ENCODE results near the gene DND1. TPM values are rescaled to one million over a fixed set of nuclear protein-coding genes. Genes with fewer than 3 reads are reported as not detected.
A peak's percentile ranks its signal among the peaks of the same experiment; 100 is the strongest.

The DND1 gene
- total and polyA plus RNA-seq, 4 donors = 0.29 to 0.92 (median 0.37) TPM; not detected in 1

DNA sequence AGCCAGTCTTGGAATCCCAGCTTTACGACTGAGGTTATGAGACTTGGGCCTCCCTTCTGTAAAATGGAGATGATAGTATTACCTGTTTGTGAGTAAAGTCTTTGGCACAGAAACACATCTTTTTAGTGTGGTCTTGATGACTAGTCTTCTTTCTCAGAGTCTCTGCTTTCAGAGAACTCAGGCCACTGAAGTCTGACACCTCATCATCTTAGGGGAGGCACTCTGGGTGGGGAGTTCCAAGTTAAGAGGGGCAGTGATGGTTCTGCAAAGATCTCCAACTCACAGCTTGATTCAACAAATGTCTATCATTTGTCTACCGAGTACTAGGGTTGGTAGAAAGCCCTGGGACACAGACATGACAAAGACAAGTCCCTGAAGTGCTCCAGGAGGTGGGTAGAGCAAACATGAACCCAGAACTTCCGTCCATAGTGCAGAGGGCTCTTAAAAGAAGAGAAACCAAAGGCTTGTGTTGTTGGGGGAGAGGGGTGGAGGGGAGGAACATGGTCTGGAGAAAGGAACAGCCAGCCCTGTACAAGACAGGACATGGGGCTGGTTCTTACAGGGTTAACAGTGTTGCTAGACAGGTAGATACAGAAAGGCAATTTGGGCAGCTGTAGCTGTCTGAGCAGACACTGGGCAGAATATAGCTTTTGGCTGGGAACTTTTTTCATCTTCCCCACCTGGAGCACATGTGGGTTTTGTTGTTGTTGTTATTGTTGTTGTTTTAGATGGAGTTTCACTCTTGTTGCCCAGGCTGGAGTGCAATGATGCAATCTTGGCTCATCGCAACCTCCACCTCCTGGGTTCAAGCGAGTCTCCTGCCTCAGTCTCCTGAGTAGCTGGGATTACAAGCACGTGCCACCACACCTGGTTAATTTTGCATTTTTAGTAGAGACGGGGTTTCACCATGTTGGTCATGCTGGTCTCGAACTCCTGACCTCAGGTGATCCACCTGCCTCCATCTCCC, 37.8 kb downstream of the DND1 start:
- Histone ChIP-seq H3K27me3 (ENCODE audit: control insufficient read depth in 4 of 4, insufficient read depth in 4 of 4, low read length in 3 of 4) (no peaks in the 10 kb centered on the region), H3K4me3 (ENCODE audit: low read depth in 1 of 3, low read length in 3 of 3) (no peak overlapping the region), H3K4me1 (ENCODE audit: control insufficient read depth in 4 of 4, insufficient read depth in 4 of 4, low read length in 3 of 4) (peaks cover 0 to 31% (median 18%) of the 10 kb centered on the region in 4 donors), H3K27ac (ENCODE audit: low read depth in 1 of 2, low read length in 2 of 2) (peak overlapping the region; percentile 3 to 82), H3K9ac (ENCODE audit: low read depth in 1 of 2, low read length in 2 of 2) (no peak overlapping the region), H3K36me3 (ENCODE audit: control insufficient read depth in 4 of 4, insufficient read depth in 3 of 4, low read depth in 1 of 4, low read length in 3 of 4) (no peaks in the 10 kb centered on the region), H3K9me3 (ENCODE audit: control insufficient read depth in 4 of 4, low read length in 3 of 4) (no peaks in the 10 kb centered on the region)
- DNase-seq (ENCODE audit: low spot score) = no peak
- TF ChIP-seq EGR1 (IDR thresholded peaks at IDR 0.05; ENCODE audit: low read depth in 2 of 2) = no peak
- no peak for TF ChIP-seq RAD21 (IDR thresholded peaks at IDR 0.05)
- TF ChIP-seq, protein P1, sequence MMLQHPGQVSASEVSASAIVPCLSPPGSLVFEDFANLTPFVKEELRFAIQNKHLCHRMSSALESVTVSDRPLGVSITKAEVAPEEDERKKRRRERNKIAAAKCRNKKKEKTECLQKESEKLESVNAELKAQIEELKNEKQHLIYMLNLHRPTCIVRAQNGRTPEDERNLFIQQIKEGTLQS (IDR thresholded peaks at IDR 0.05) = no peak
- WGBS = 82% methylated on average over 8 of the region's 8 CpGs

GRCh38 chr5:140634103-140634502, 39.3 kb downstream of the DND1 start:
- H3K27ac ChIP-seq (ENCODE audit: low read depth in 1 of 2, low read length in 2 of 2) = peak overlapping the region; percentile 82 to 90
- no peaks in the 10 kb centered on the region for H3K36me3 ChIP-seq (ENCODE audit: control insufficient read depth in 4 of 4, insufficient read depth in 3 of 4, low read depth in 1 of 4, low read length in 3 of 4)
- 19% methylated on average over 3 of the region's 3 CpGs for WGBS
- no peaks in the 10 kb centered on the region for H3K9me3 ChIP-seq (ENCODE audit: control insufficient read depth in 4 of 4, low read length in 3 of 4)
- H3K4me3 ChIP-seq (ENCODE audit: low read depth in 1 of 3, low read length in 3 of 3) = no peak overlapping the region
- no peaks in the 10 kb centered on the region for H3K27me3 ChIP-seq (ENCODE audit: control insufficient read depth in 4 of 4, insufficient read depth in 4 of 4, low read length in 3 of 4)
- H3K4me1 ChIP-seq (ENCODE audit: control insufficient read depth in 4 of 4, insufficient read depth in 4 of 4, low read length in 3 of 4) = peaks cover 0 to 26% (median 14%) of the 10 kb centered on the region in 4 donors
- no peak for DNase-seq (ENCODE audit: low spot score)
- peak in 1 of 2 donors; percentile 20 for TF ChIP-seq EGR1 (IDR thresholded peaks at IDR 0.05; ENCODE audit: low read depth in 2 of 2)
- TF ChIP-seq SP1 (IDR thresholded peaks at IDR 0.05) = peak; percentile 16
- TF ChIP-seq, protein P1 (IDR thresholded peaks at IDR 0.05) = no peak
- peak; percentile 23 for TF ChIP-seq YY1 (IDR thresholded peaks at IDR 0.05)
- TF ChIP-seq RXRA (IDR thresholded peaks at IDR 0.05) = peak in 1 of 2 donors; percentile 37
- TF ChIP-seq HNF4A (conservative IDR thresholded peaks at IDR 0.05) = peak in 1 of 2 donors; percentile 6
- peak overlapping the region in 1 of 2 donors; percentile 2 for H3K9ac ChIP-seq (ENCODE audit: low read depth in 1 of 2, low read length in 2 of 2)

DNA sequence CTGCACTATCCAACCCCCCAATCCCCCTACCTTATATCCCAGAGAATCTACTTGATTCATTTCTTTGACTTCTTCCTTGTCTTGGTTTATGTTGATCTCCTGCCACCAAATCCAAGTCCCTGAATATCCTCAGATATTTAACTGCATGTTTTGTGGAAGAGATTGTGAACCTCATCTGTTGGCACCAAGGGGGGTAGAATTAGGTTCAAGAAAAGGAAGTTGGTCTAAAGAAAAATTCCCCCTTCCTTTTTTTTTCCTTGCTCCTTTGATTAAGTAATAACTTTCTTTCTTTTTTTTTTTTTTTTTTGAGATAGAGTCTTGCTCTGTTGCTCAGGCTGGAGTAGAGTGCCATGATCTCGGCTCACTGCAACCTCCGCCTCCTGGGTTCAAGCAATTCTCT, 39.9 kb downstream of the DND1 start:
- no peaks in the 10 kb centered on the region for H3K9me3 ChIP-seq (ENCODE audit: control insufficient read depth in 4 of 4, low read length in 3 of 4)
- H3K36me3 ChIP-seq (ENCODE audit: control insufficient read depth in 4 of 4, insufficient read depth in 3 of 4, low read depth in 1 of 4, low read length in 3 of 4) = no peaks in the 10 kb centered on the region
- H3K4me3 ChIP-seq (ENCODE audit: low read depth in 1 of 3, low read length in 3 of 3) = peak overlapping the region; percentile 66 to 85 (median 71)
- H3K27ac ChIP-seq (ENCODE audit: low read depth in 1 of 2, low read length in 2 of 2) = peak overlapping the region; percentile 82 to 90
- peak overlapping the region in 1 of 2 donors; percentile 83 for H3K9ac ChIP-seq (ENCODE audit: low read depth in 1 of 2, low read length in 2 of 2)
- no peak for DNase-seq (ENCODE audit: low spot score)
- 70% methylated on average over 2 of the region's 2 CpGs for WGBS
- H3K27me3 ChIP-seq (ENCODE audit: control insufficient read depth in 4 of 4, insufficient read depth in 4 of 4, low read length in 3 of 4) = no peaks in the 10 kb centered on the region
- H3K4me1 ChIP-seq (ENCODE audit: control insufficient read depth in 4 of 4, insufficient read depth in 4 of 4, low read length in 3 of 4) = peaks cover 0 to 23% (median 13%) of the 10 kb centered on the region in 4 donors
- TF ChIP-seq HNF4G (IDR thresholded peaks at IDR 0.05) (no peak), HNF4A (conservative IDR thresholded peaks at IDR 0.05) (no peak), FOXA1 (IDR thresholded peaks at IDR 0.05) (no peak), RAD21 (IDR thresholded peaks at IDR 0.05) (no peak), RXRA (IDR thresholded peaks at IDR 0.05) (no peak), NR2F2 (IDR thresholded peaks at IDR 0.05) (no peak), JUND (IDR thresholded peaks at IDR 0.05) (no peak), GABPA (IDR thresholded peaks at IDR 0.05 in 1 of 2, conservative IDR thresholded peaks at IDR 0.05 in 1 of 2) (no peak), YY1 (IDR thresholded peaks at IDR 0.05) (no peak), EGR1 (IDR thresholded peaks at IDR 0.05; ENCODE audit: low read depth in 2 of 2) (no peak), ZBTB33 (IDR thresholded peaks at IDR 0.05) (no peak), TAF1 (conservative IDR thresholded peaks at IDR 0.05) (no peak)
- TF ChIP-seq, protein P2, sequence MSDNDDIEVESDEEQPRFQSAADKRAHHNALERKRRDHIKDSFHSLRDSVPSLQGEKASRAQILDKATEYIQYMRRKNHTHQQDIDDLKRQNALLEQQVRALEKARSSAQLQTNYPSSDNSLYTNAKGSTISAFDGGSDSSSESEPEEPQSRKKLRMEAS (IDR thresholded peaks at IDR 0.05) = no peak
- TF ChIP-seq, protein P3, sequence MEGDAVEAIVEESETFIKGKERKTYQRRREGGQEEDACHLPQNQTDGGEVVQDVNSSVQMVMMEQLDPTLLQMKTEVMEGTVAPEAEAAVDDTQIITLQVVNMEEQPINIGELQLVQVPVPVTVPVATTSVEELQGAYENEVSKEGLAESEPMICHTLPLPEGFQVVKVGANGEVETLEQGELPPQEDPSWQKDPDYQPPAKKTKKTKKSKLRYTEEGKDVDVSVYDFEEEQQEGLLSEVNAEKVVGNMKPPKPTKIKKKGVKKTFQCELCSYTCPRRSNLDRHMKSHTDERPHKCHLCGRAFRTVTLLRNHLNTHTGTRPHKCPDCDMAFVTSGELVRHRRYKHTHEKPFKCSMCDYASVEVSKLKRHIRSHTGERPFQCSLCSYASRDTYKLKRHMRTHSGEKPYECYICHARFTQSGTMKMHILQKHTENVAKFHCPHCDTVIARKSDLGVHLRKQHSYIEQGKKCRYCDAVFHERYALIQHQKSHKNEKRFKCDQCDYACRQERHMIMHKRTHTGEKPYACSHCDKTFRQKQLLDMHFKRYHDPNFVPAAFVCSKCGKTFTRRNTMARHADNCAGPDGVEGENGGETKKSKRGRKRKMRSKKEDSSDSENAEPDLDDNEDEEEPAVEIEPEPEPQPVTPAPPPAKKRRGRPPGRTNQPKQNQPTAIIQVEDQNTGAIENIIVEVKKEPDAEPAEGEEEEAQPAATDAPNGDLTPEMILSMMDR (IDR thresholded peaks at IDR 0.05; ENCODE audit: low read depth, low read length, missing input control) = no peak
- TF ChIP-seq, protein P1 (IDR thresholded peaks at IDR 0.05) = no peak
- TF ChIP-seq, protein P4, sequence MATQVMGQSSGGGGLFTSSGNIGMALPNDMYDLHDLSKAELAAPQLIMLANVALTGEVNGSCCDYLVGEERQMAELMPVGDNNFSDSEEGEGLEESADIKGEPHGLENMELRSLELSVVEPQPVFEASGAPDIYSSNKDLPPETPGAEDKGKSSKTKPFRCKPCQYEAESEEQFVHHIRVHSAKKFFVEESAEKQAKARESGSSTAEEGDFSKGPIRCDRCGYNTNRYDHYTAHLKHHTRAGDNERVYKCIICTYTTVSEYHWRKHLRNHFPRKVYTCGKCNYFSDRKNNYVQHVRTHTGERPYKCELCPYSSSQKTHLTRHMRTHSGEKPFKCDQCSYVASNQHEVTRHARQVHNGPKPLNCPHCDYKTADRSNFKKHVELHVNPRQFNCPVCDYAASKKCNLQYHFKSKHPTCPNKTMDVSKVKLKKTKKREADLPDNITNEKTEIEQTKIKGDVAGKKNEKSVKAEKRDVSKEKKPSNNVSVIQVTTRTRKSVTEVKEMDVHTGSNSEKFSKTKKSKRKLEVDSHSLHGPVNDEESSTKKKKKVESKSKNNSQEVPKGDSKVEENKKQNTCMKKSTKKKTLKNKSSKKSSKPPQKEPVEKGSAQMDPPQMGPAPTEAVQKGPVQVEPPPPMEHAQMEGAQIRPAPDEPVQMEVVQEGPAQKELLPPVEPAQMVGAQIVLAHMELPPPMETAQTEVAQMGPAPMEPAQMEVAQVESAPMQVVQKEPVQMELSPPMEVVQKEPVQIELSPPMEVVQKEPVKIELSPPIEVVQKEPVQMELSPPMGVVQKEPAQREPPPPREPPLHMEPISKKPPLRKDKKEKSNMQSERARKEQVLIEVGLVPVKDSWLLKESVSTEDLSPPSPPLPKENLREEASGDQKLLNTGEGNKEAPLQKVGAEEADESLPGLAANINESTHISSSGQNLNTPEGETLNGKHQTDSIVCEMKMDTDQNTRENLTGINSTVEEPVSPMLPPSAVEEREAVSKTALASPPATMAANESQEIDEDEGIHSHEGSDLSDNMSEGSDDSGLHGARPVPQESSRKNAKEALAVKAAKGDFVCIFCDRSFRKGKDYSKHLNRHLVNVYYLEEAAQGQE (IDR thresholded peaks at IDR 0.05) = no peak

Measured in liver (tissue), 9 donors.